Measurements from ENCODE around the gene CCM2.

The CCM2 gene

DNA sequence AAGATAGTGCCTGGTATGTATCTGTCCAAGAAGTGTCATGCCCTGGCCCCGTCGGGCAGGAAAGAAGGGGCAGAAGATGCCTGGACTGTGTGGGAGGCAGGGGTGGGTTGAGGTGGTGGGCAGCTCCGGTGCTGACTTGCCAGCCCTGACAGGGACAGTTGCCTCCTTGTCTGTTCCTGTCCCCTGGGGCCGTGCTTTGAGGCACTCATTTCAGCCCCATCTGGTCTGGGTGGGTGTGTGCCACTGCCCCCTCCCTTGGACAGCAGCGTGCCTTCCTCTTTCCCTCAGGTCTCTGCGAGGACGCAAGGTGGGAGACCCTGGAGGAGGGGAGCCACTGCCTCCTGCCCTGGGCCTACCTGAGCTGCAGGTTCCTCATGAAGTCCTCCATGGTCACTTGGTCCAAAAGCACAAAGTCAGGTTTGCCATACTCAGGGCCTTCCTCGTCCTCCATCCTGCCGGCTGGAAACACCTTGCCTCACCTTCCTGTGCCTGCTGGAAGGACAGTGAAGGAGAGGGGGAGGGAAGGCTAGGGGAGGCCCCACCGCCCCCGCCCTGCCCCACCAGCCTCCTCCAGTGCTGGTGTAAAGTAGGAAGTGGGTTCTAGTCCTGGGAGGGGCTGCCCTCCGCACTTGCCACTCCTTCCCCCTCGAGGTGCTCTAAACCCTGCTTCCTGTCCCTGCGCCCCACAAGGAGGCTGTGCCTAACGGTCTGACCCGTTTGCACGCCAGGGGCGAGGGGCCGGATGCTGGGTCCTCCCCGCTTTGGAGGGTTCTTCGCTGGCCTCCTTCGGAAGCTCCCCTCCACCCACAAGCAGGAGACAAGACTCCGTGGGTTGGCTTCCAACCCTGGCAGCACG, 21.3 kb upstream of the CCM2 start, which contains the start of gene MYO1G:
TSS of gene MYO1G (minus strand) at position 505 of the 856 bp plus-strand sequence. CDS start at position 451, 54 bp downstream.
- Histone ChIP-seq H3K4me1 (ENCODE audit: control insufficient read depth, insufficient read depth, low read length) (no peaks in the 10 kb centered on the region), H3K36me3 (ENCODE audit: control insufficient read depth, insufficient read depth, low read length) (peaks cover 27% of the 10 kb centered on the region), H3K27me3 (ENCODE audit: control insufficient read depth, insufficient read depth, low read length) (no peaks in the 10 kb centered on the region), H3K4me3 (ENCODE audit: low read depth, low read length) (no peak within 1 kb of the TSS), H3K9me3 (ENCODE audit: control insufficient read depth, insufficient read depth, low read length) (no peaks in the 10 kb centered on the region), H3K9ac (ENCODE audit: low read depth, low read length) (no peak within 1 kb of the TSS)

DNA sequence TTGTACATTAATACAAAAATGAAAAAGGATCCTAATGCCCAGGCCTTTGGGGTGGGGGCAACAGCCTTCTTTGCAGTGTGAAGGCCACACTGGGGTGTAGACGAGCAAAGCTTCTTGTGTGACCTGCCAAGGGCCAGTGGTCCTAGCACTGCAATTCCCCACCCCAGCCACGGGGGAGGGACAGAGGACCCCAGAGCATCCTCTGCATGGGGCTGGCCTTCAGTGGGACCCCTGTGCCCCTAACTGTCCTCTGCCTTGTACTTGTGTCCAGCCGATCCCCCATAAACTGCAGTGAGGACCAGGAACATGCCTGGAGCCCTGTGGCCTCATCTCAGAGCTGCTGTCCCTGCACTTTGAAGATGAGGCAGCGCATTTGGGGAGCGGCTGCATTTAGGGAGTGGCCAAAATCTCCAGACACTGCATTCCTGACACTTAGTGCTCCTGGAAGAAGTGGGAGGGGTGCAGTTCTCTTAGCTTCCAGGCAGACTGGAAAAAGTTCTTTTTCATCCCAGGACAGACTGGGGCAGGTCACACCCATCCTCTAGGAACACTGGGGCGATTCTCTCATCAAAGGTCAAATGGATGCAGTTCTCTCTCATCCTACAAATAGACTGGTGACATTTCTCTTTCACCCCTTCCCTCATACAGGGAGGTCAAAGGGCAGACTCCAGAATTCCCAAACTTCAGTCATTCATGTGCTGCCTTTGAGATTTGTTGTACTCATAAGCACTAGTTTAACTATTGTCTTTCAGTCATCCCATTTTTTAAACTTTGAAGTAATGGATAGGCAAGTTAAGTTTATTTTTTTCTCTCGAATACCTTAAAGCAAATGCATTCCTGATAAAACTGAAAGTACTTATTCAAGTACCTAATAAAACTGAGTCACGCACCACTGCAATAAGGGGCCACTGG, 20.3 kb upstream of the CCM2 start:
- Histone ChIP-seq H3K9ac (ENCODE audit: low read depth, low read length) (no peak overlapping the region), H3K4me1 (ENCODE audit: control insufficient read depth, insufficient read depth, low read length) (no peaks in the 10 kb centered on the region), H3K4me3 (ENCODE audit: low read depth, low read length) (no peak overlapping the region), H3K36me3 (ENCODE audit: control insufficient read depth, insufficient read depth, low read length) (peaks cover 37% of the 10 kb centered on the region), H3K9me3 (ENCODE audit: control insufficient read depth, insufficient read depth, low read length) (no peaks in the 10 kb centered on the region), H3K27me3 (ENCODE audit: control insufficient read depth, insufficient read depth, low read length) (no peaks in the 10 kb centered on the region)

DNA sequence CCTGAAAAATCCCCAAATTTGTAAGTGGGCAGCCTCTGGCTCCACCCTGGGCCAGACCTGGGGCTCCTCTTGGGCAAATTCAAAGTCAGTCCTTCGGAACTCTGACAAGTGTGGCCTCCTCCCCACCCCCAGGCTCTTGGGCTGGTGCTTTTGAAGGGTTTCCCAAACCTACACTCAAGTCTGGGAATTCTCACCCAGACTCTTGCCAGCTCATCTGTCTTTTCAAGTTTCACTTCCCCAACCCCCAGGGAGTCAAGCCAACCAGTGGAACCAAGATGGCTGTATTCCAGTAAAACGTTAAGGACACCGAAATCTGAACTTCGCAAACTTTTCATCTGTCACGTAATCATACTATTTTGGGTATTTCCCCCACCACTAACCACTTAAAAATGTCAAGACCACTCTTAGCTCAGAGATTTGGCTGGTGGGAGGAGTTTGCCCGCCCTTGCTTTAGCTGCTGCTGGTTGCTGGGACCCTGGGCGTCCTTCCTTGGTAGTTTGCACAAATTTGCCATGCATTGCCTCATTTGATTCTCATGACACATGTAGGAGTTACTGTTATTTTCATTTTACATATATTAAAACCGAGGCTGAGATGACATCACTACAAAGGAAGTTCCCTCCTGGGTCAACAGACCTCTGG, 19.5 kb upstream of the CCM2 start:
- Histone ChIP-seq H3K9ac (ENCODE audit: low read depth, low read length) (no peak overlapping the region), H3K9me3 (ENCODE audit: control insufficient read depth, insufficient read depth, low read length) (no peaks in the 10 kb centered on the region), H3K36me3 (ENCODE audit: control insufficient read depth, insufficient read depth, low read length) (peaks cover 44% of the 10 kb centered on the region), H3K27me3 (ENCODE audit: control insufficient read depth, insufficient read depth, low read length) (no peaks in the 10 kb centered on the region), H3K4me1 (ENCODE audit: control insufficient read depth, insufficient read depth, low read length) (no peaks in the 10 kb centered on the region), H3K4me3 (ENCODE audit: low read depth, low read length) (no peak overlapping the region)

DNA sequence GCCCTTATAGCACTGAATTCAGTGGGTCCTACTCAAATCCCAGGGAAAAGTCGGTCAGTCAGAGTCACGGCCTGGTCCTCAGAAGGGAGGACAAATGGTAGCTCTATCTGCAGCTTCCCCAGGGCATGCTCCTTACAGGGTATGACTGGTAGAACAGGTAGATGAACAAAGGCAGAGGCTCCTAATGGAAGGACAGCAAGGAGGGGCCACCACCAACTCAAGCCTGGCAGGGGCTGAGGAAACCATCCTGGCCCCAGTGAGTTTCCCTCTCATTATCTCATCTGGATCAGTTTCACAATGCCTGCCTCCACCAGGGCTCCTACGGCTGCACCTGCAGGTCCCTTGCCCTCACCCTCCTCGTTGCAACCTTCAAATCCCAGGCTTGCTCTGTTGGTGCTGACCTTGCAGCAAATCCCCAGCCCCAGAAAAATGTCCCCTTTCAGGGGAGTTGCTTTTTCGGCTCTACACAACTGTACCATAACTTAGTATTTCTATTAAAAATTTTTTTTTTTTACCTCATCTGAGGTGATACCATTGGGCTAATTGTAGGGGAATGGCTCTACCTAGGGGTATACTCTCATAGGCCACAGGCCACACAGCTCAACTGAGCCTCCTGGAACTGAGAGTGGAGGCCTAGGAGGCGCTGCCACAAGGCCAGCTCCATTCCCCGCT, 18.8 kb upstream of the CCM2 start:
- Histone ChIP-seq H3K9me3 (ENCODE audit: control insufficient read depth, insufficient read depth, low read length) (no peaks in the 10 kb centered on the region), H3K9ac (ENCODE audit: low read depth, low read length) (no peak overlapping the region), H3K36me3 (ENCODE audit: control insufficient read depth, insufficient read depth, low read length) (peaks cover 48% of the 10 kb centered on the region), H3K4me1 (ENCODE audit: control insufficient read depth, insufficient read depth, low read length) (no peaks in the 10 kb centered on the region), H3K4me3 (ENCODE audit: low read depth, low read length) (no peak overlapping the region), H3K27me3 (ENCODE audit: control insufficient read depth, insufficient read depth, low read length) (no peaks in the 10 kb centered on the region)

DNA sequence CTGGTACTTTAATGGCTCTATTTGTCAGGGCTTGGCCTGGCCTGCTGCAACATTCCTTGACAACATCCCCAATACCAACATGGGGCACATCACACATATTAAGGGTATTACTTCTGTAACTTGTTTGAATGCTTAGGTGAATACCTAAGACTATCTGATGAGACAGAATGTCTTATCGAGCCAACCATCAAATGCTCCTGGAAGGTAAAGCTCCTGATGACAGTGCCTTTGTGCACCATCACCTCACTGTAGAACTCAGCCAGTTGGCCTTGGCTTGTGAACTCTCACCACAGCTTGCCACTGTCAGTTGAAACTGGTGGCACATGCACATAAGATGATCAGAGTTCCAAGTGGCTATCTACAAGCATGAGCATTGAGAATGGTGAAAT, 17.5 kb upstream of the CCM2 start:
- no peaks in the 10 kb centered on the region for H3K9me3 ChIP-seq (ENCODE audit: control insufficient read depth, insufficient read depth, low read length)
- H3K4me1 ChIP-seq (ENCODE audit: control insufficient read depth, insufficient read depth, low read length): no peaks in the 10 kb centered on the region
- H3K9ac ChIP-seq (ENCODE audit: low read depth, low read length): no peak overlapping the region
- H3K27me3 ChIP-seq (ENCODE audit: control insufficient read depth, insufficient read depth, low read length): no peaks in the 10 kb centered on the region
- no peak overlapping the region for H3K4me3 ChIP-seq (ENCODE audit: low read depth, low read length)
- H3K36me3 ChIP-seq (ENCODE audit: control insufficient read depth, insufficient read depth, low read length): peaks cover 48% of the 10 kb centered on the region

DNA sequence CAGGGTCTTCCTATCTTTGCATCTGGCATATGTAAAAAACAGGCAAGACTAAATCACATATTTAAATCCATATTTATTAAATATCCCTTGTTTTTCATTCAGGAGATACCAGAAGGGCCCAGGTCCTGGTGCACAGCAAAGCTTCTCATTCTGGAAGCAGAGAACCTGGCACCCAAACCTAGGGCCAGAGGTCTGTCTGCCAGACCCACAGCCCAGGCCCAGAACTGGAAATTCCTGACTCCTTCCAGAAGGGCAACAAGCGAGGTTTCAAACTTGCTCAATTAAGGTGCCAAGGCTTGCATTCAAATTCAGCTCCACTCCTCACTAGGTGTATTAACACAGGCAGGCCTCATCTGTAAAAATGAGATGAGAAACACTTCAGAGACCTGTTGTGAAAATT, 17.0 kb upstream of the CCM2 start:
- Histone ChIP-seq H3K9ac (ENCODE audit: low read depth, low read length) (no peak overlapping the region), H3K36me3 (ENCODE audit: control insufficient read depth, insufficient read depth, low read length) (peaks cover 48% of the 10 kb centered on the region), H3K27me3 (ENCODE audit: control insufficient read depth, insufficient read depth, low read length) (no peaks in the 10 kb centered on the region), H3K4me3 (ENCODE audit: low read depth, low read length) (no peak overlapping the region), H3K9me3 (ENCODE audit: control insufficient read depth, insufficient read depth, low read length) (no peaks in the 10 kb centered on the region), H3K4me1 (ENCODE audit: control insufficient read depth, insufficient read depth, low read length) (peaks cover 3% of the 10 kb centered on the region)

DNA sequence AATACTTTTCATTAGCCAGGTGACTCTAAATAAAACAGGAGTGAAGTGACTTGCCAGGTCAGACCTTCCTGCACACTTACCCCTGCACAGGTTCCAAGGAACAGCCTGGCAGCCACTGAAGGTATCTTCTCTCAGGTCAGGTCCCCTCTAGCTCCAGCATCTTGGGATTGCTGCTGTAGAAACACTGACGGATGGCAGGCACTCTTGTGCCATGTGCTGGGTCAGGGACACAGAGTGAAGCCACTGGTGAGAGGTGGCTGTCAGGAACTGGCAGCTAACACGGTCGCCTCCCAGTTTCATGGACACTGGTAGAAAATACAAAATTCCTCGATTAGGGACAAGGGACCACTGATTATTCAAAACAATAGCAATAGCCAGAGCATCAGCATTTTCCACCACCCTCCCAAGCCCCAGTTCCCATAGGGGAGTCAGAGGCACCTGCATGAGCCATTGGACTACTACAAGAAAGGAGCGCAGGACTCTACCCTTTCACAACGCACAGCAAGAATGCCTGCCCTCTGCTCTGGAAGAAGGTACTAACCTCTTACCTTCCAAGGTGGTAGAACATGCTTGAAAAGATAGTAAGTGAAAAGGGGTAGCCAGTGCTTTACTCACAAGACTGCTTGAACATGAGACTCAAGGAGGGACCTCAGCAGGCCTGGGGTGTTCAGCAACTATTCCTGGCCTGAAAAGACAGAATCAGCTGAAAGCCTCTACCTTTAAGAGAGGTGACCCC, 16.1 kb upstream of the CCM2 start:
- Histone ChIP-seq H3K9me3 (ENCODE audit: control insufficient read depth, insufficient read depth, low read length) (no peaks in the 10 kb centered on the region), H3K4me3 (ENCODE audit: low read depth, low read length) (no peak overlapping the region), H3K27me3 (ENCODE audit: control insufficient read depth, insufficient read depth, low read length) (no peaks in the 10 kb centered on the region), H3K4me1 (ENCODE audit: control insufficient read depth, insufficient read depth, low read length) (peaks cover 3% of the 10 kb centered on the region), H3K36me3 (ENCODE audit: control insufficient read depth, insufficient read depth, low read length) (peaks cover 43% of the 10 kb centered on the region), H3K9ac (ENCODE audit: low read depth, low read length) (no peak overlapping the region)

DNA sequence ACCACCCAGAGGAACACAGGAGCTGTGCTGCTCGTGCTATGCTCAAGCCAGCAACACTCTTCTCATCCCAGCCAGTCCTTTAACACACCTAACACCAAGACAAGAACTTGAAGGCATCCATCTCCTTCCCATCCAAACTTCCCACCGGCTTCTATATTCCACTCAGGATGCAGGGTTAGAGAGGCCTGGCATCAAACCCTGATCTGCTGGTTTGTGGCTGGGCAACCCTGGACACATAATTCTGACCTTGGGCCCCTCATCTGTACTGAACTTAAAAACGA, 15.6 kb upstream of the CCM2 start:
- Histone ChIP-seq H3K9ac (ENCODE audit: low read depth, low read length) (no peak overlapping the region), H3K4me3 (ENCODE audit: low read depth, low read length) (peak overlapping the region; percentile 99), H3K4me1 (ENCODE audit: control insufficient read depth, insufficient read depth, low read length) (peaks cover 3% of the 10 kb centered on the region), H3K36me3 (ENCODE audit: control insufficient read depth, insufficient read depth, low read length) (peaks cover 43% of the 10 kb centered on the region), H3K9me3 (ENCODE audit: control insufficient read depth, insufficient read depth, low read length) (no peaks in the 10 kb centered on the region), H3K27me3 (ENCODE audit: control insufficient read depth, insufficient read depth, low read length) (no peaks in the 10 kb centered on the region)

DNA sequence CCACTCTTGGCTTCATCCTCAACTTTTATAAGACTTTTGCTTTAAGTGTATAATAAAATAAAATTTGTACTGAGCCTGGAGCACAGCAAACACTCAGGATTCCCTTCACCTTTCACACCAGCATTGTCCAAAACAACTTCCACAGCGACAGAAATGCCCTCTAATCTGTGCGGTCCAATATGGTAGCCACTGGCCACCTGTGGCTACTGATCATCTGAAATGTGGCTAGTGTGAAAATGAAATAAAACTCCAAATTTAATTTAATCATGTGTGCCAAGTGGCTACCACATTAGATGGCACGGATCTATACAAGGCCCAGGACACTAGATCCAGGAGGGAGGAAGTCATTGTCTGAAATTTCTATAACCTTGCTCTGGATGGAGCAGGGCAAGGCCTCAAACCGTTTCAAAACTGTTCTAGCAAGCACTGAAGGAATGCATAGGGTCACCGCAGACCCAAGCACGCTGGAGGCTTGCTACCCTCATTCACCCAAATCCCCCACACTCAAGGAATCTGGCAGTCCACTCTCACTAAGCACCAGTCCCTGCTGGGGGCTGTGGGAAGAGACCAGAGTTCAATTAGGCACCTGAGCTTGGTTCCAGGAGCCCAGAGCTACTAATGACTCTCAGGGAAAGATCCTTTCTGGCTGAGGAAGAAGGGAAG, 14.8 kb upstream of the CCM2 start:
- Histone ChIP-seq H3K4me1 (ENCODE audit: control insufficient read depth, insufficient read depth, low read length) (peaks cover 3% of the 10 kb centered on the region), H3K4me3 (ENCODE audit: low read depth, low read length) (peak overlapping the region; percentile 99), H3K36me3 (ENCODE audit: control insufficient read depth, insufficient read depth, low read length) (peaks cover 40% of the 10 kb centered on the region), H3K9me3 (ENCODE audit: control insufficient read depth, insufficient read depth, low read length) (no peaks in the 10 kb centered on the region), H3K27me3 (ENCODE audit: control insufficient read depth, insufficient read depth, low read length) (no peaks in the 10 kb centered on the region), H3K9ac (ENCODE audit: low read depth, low read length) (peak overlapping the region; percentile 100)

DNA sequence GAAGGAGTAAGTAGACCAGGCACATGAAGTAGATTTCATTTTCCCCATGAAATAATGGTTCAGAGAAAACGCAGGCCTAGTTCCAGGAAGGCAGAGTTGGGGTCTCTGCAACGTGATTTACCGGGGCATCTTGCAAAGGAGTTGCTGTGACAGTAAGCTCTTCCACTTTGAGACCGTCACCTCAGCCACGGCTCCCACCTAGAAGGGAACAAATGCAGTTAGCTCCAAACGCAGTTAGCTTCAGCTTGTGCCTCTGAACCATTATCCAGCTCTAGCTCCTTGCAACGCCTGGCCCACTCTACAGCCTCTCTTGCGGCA, 14.1 kb upstream of the CCM2 start:
- Histone ChIP-seq H3K9me3 (ENCODE audit: control insufficient read depth, insufficient read depth, low read length) (no peaks in the 10 kb centered on the region), H3K36me3 (ENCODE audit: control insufficient read depth, insufficient read depth, low read length) (peaks cover 40% of the 10 kb centered on the region)

More for the DNA sequence above, 14.1 kb upstream of the CCM2 start:
- Histone ChIP-seq H3K4me1 (ENCODE audit: control insufficient read depth, insufficient read depth, low read length) (peaks cover 3% of the 10 kb centered on the region), H3K9ac (ENCODE audit: low read depth, low read length) (peak overlapping the region; percentile 100), H3K27me3 (ENCODE audit: control insufficient read depth, insufficient read depth, low read length) (no peaks in the 10 kb centered on the region), H3K4me3 (ENCODE audit: low read depth, low read length) (peak overlapping the region; percentile 99)
